ENCODE data around the gene RWDD3. TPM values are rescaled to one million over a fixed set of nuclear protein-coding genes. Genes with fewer than 3 reads are reported as not detected.

The RWDD3 gene
- total and polyA plus RNA-seq, 2 donors (not counting 3 experiments of a cell fraction or from before 2014, with no cell fraction given) = 9.3 to 12.1 TPM

GRCh38 chr1:95221306-95221705 is 12.7 kb upstream of the RWDD3 start:
- Histone ChIP-seq H3K79me2 (ENCODE audit: control insufficient read depth, insufficient read depth, low read length) (no peaks in the 10 kb centered on the region), H3K9ac (replicated peaks; ENCODE audit: extremely low read depth, insufficient read depth, low read length) (no peak overlapping the region), H3K27ac (ENCODE audit: insufficient read depth, low read depth, low read length) (no peak overlapping the region), H3K4me2 (ENCODE audit: insufficient read depth, low read length) (no peak overlapping the region), H3K4me3 (replicated peaks in 1 of 3; ENCODE audit: insufficient read depth in 1 of 3, low read depth in 1 of 3, low read length in 3 of 3) (no peak overlapping the region), H4K20me1 (replicated peaks; ENCODE audit: control insufficient read depth, extremely low read depth, insufficient read depth, low read length) (no peaks in the 10 kb centered on the region), H3K9me3 (replicated peaks; ENCODE audit: control insufficient read depth, insufficient read depth, low read length) (no peaks in the 10 kb centered on the region), H3K4me1 (ENCODE audit: control insufficient read depth, extremely low read depth, insufficient read depth, low read length) (no peaks in the 10 kb centered on the region), H2AFZ (ENCODE audit: low read depth, low read length) (no peak overlapping the region), H3K27me3 (ENCODE audit: control insufficient read depth in 2 of 2, insufficient read depth in 2 of 2, low read length in 2 of 2) (peaks cover 0 to 2% of the 10 kb centered on the region in 2 experiments), H3K36me3 (ENCODE audit: control insufficient read depth in 2 of 2, extremely low read depth in 1 of 2, insufficient read depth in 2 of 2, low read length in 2 of 2) (no peaks in the 10 kb centered on the region), H3K9me1 (replicated peaks; ENCODE audit: control insufficient read depth, extremely low read depth, insufficient read depth, low read length) (no peaks in the 10 kb centered on the region)
- POLR2A ChIA-PET = no interaction called here
- intact Hi-C loops (cut with micrococcal nuclease) = no loop called here
- no TSS peak for BruUV-seq (replicated peaks)
- FAIRE-seq = no peak
- dilution Hi-C loops (cut with MboI; ENCODE audit: extremely low pct_ligation_motif_present, low sequenced_read_pairs) = no loop called here
- no peak for TF ChIP-seq FOS (IDR thresholded peaks at IDR 0.05; ENCODE audit: borderline replicate concordance, insufficient read depth, low read length)
- TF ChIP-seq, protein P1, sequence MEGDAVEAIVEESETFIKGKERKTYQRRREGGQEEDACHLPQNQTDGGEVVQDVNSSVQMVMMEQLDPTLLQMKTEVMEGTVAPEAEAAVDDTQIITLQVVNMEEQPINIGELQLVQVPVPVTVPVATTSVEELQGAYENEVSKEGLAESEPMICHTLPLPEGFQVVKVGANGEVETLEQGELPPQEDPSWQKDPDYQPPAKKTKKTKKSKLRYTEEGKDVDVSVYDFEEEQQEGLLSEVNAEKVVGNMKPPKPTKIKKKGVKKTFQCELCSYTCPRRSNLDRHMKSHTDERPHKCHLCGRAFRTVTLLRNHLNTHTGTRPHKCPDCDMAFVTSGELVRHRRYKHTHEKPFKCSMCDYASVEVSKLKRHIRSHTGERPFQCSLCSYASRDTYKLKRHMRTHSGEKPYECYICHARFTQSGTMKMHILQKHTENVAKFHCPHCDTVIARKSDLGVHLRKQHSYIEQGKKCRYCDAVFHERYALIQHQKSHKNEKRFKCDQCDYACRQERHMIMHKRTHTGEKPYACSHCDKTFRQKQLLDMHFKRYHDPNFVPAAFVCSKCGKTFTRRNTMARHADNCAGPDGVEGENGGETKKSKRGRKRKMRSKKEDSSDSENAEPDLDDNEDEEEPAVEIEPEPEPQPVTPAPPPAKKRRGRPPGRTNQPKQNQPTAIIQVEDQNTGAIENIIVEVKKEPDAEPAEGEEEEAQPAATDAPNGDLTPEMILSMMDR (IDR thresholded peaks at IDR 0.05; ENCODE audit: extremely low read depth in 1 of 2, insufficient read depth in 1 of 2, low read depth in 1 of 2, low read length in 2 of 2) = no peak
- no peak for TF ChIP-seq MYC (IDR thresholded peaks at IDR 0.05; ENCODE audit: low read depth, low read length)
- TF ChIP-seq MAX (IDR thresholded peaks at IDR 0.05; ENCODE audit: insufficient read depth, insufficient read length) = no peak
- TF ChIP-seq JUN (IDR thresholded peaks at IDR 0.05; ENCODE audit: borderline replicate concordance, insufficient read depth, insufficient read length, low read depth) = no peak
- TF ChIP-seq GATA2 (IDR thresholded peaks at IDR 0.05; ENCODE audit: insufficient read depth, insufficient read length, low read depth, low read length) = no peak
- TF ChIP-seq POLR2A (IDR thresholded peaks at IDR 0.05; ENCODE audit: low read depth, low read length) = no peak
- TF ChIP-seq POLR2AphosphoS5 (IDR thresholded peaks at IDR 0.05; ENCODE audit: insufficient read depth, low read depth, low read length) = no peak
- no peak for TF ChIP-seq EZH2 (IDR thresholded peaks at IDR 0.05; ENCODE audit: borderline replicate concordance, low read depth, low read length, severe bottlenecking)
- no peak for DNase-seq (ENCODE audit: low read depth, low spot score)
- CTCF ChIA-PET = interaction anchor here (1.7 kb wide), 1 partner anchor 13 kb away, joined by 11 read pairs; the partner anchor contains the start of gene RWDD3
